ENCODE measurements around the gene TTYH3. TPM values are rescaled to one million over a fixed set of nuclear protein-coding genes. Genes with fewer than 3 reads are reported as not detected.
A peak's percentile ranks its signal among the peaks of the same experiment; 100 is the strongest.

The TTYH3 gene
- total RNA-seq, 1 experiment from 2014 or later = 178 TPM

GRCh38 chr7:2666588-2667250 lies 34.9 kb downstream of the TTYH3 start:
- no peaks in the 10 kb centered on the region for H3K9me3 Mint-ChIP-seq
- H3K4me1 Mint-ChIP-seq = peaks cover 6% of the 10 kb centered on the region; the same call in 1 of the 2 replicates
- no peak for TF ChIP-seq NR2C2 (CRISPR knock-in tag; IDR thresholded peaks at IDR 0.05)
- TF ChIP-seq RORB (CRISPR knock-in tag; IDR thresholded peaks at IDR 0.05) = no peak
- TF ChIP-seq E2F5 (CRISPR knock-in tag; IDR thresholded peaks at IDR 0.05) = no peak
- TF ChIP-seq FOXP1 (CRISPR knock-in tag; IDR thresholded peaks at IDR 0.05; ENCODE audit: borderline replicate concordance) = 0 out of 2 replicates have a peak, but pooled peaks have one; percentile 17
- H3K27me3 Mint-ChIP-seq (ENCODE audit: low read depth) = peaks cover 11% of the 10 kb centered on the region
- ChIA-PET CTCF (interaction anchor here (0.7 to 8.7 kb wide), 6 partner anchors 15 to 204 kb away, joined by 3 to 98 read pairs (median 9); no protein-coding TSS in a partner anchor), POLR2A (interaction anchor here (0.6 kb wide), 1 partner anchor 104 kb away, joined by 3 read pairs; no protein-coding TSS in a partner anchor)
- H3K27ac Mint-ChIP-seq = no peak overlapping the region
- H3K36me3 Mint-ChIP-seq = no peaks in the 10 kb centered on the region
- H3K4me3 Mint-ChIP-seq = no peak overlapping the region
- ATAC-seq (no peak), DNase-seq (ENCODE audit: low spot score) (no peak)

GRCh38 chr7:2667843-2668242 lies 36.1 kb downstream of the TTYH3 start:
- POLR2A ChIA-PET = interaction anchor here (0.7 kb wide), 2 partner anchors 100 to 143 kb away, joined by 3 to 4 read pairs; no protein-coding TSS in a partner anchor
- CTCF ChIA-PET = interaction anchor here (1.0 to 8.7 kb wide), 4 partner anchors 14 to 216 kb away, joined by 3 to 98 read pairs (median 12); no protein-coding TSS in a partner anchor
- DNase-seq (ENCODE audit: low spot score) (no peak), ATAC-seq (no peak)
- H3K27me3 Mint-ChIP-seq (ENCODE audit: low read depth) = peaks cover 11% of the 10 kb centered on the region
- H3K9me3 Mint-ChIP-seq = no peaks in the 10 kb centered on the region
- no peaks in the 10 kb centered on the region for H3K36me3 Mint-ChIP-seq
- H3K4me1 Mint-ChIP-seq = peaks cover 6% of the 10 kb centered on the region; the same call in 1 of the 2 replicates
- H3K4me3 Mint-ChIP-seq = no peak overlapping the region
- no peak overlapping the region for H3K27ac Mint-ChIP-seq
- TF ChIP-seq OVOL2 (CRISPR knock-in tag; IDR thresholded peaks at IDR 0.05; ENCODE audit: borderline replicate concordance) (no peak), ZBTB43 (CRISPR knock-in tag; IDR thresholded peaks at IDR 0.05) (no peak), ATF6 (CRISPR knock-in tag; IDR thresholded peaks at IDR 0.05) (no peak), HMGA2 (CRISPR knock-in tag; IDR thresholded peaks at IDR 0.05) (no peak)

GRCh38 chr7:2668401-2668800 lies 36.6 kb downstream of the TTYH3 start:
- Mint-ChIP-seq H3K4me1 (peaks cover 6% of the 10 kb centered on the region; the same call in 1 of the 2 replicates), H3K36me3 (no peaks in the 10 kb centered on the region), H3K27ac (no peak overlapping the region), H3K9me3 (no peaks in the 10 kb centered on the region), H3K4me3 (no peak overlapping the region), H3K27me3 (ENCODE audit: low read depth) (peaks cover 11% of the 10 kb centered on the region)
- CTCF ChIA-PET = interaction anchor here (0.6 to 8.7 kb wide), 7 partner anchors 13 to 312 kb away, joined by 3 to 98 read pairs (median 3); no protein-coding TSS in a partner anchor
- TF ChIP-seq FOXJ3 (CRISPR knock-in tag; IDR thresholded peaks at IDR 0.05; ENCODE audit: borderline replicate concordance) (no peak), NR2C2 (CRISPR knock-in tag; IDR thresholded peaks at IDR 0.05) (no peak)
- no peak for ATAC-seq
- no peak for DNase-seq (ENCODE audit: low spot score)
- POLR2A ChIA-PET = interaction anchor here (0.5 to 0.7 kb wide), 3 partner anchors 43 to 144 kb away, joined by 3 to 4 read pairs (median 4); no protein-coding TSS in a partner anchor

- Mint-ChIP-seq H3K27ac (no peak overlapping the region), H3K4me1 (peaks cover 2% of the 10 kb centered on the region; the same call in 1 of the 2 replicates), H3K4me3 (no peak overlapping the region), H3K27me3 (ENCODE audit: low read depth) (peaks cover 11% of the 10 kb centered on the region), H3K36me3 (no peaks in the 10 kb centered on the region), H3K9me3 (peaks cover under 1% of the 10 kb centered on the region; the same call in 1 of the 2 replicates)
- no peak for ATAC-seq
- ChIA-PET POLR2A (interaction anchor here (0.6 to 1.3 kb wide), 2 partner anchors 40 to 104 kb away, joined by 4 read pairs; no protein-coding TSS in a partner anchor), CTCF (interaction anchor here (0.6 to 8.7 kb wide), 41 partner anchors 9 to 624 kb away, joined by 3 to 98 read pairs (median 4); partner anchors contain the start of genes AMZ1, BRAT1 and TTYH3)
- no peak for DNase-seq (ENCODE audit: low spot score)
- TF ChIP-seq CREB1 (CRISPR knock-in tag; IDR thresholded peaks at IDR 0.05) = no peak
- no peak for TF ChIP-seq PREB (CRISPR knock-in tag; IDR thresholded peaks at IDR 0.05; ENCODE audit: borderline replicate concordance)
- no peak for TF ChIP-seq ZNF532 (CRISPR knock-in tag; IDR thresholded peaks at IDR 0.05; ENCODE audit: borderline replicate concordance)
- TF ChIP-seq NFYB (CRISPR knock-in tag; conservative IDR thresholded peaks at IDR 0.05; ENCODE audit: low read depth) = no peak
- TF ChIP-seq HMGA2 (CRISPR knock-in tag; IDR thresholded peaks at IDR 0.05) = no peak
- TF ChIP-seq CDX4 (CRISPR knock-in tag; IDR thresholded peaks at IDR 0.05; ENCODE audit: borderline replicate concordance) = no peak
- no peak for TF ChIP-seq ATF3 (CRISPR knock-in tag; conservative IDR thresholded peaks at IDR 0.05)
Measured at GRCh38 chr7:2670171-2670570, 38.4 kb downstream of the TTYH3 start.
